IMR-90 (cell line): ENCODE data around the gene BTAF1. TPM values are rescaled to one million over a fixed set of nuclear protein-coding genes. Genes with fewer than 3 reads are reported as not detected.
A peak's percentile ranks its signal among the peaks of the same experiment; 100 is the strongest.

Experiments
- ATAC-seq: fragments of 200-7000 bp; cut with Tn5 transposase; 2 replicates; pipeline ENCODE4 v1.9.1; 2020; ENCODE audit warnings: low read depth, mild to moderate bottlenecking, moderate library complexity
- BruUV-seq: library from RNA; stranded (reverse); fragments of 400-500 nt; replicated peaks from 2 replicates; lab custom pipeline; 2021; lab: Mats Ljungman, UMichigan
- CTCF ChIA-PET: fragments of 300-600 bp; formaldehyde crosslinking; extraction: SDS; loops from one replicate; lab custom pipeline; 2021; ENCODE audit warnings: antibody characterized with exemption; lab: Yijun Ruan, JAX
- POLR2A ChIA-PET: fragments of 300-600 bp; sonication (Branson Sonifier 250); formaldehyde crosslinking; loops from one replicate; lab custom pipeline; 2022; ENCODE audit warnings: antibody characterized with exemption; ENCODE audit not compliant: unreplicated experiment; lab: Charles Lee
- DNase-seq: peaks from one replicate; pipeline ENCODE4 v3.0.0; 2013
- H2AFZ ChIP-seq: replicated peaks from 2 replicates; pipeline ENCODE3; 2013; ENCODE audit warnings: low read length, mild to moderate bottlenecking; ENCODE audit not compliant: poor library complexity
- H2AK5ac ChIP-seq: 2 replicates; pipeline ENCODE4 v1.6.1; 2013; ENCODE audit warnings: low read depth, low read length, inconsistent platforms
- H2AK9ac ChIP-seq: replicated peaks from 2 replicates; pipeline ENCODE3; 2013; ENCODE audit warnings: mild to moderate bottlenecking, low read depth, low read length, moderate library complexity; ENCODE audit not compliant: poor library complexity
- H2BK120ac ChIP-seq: 2 replicates; pipeline ENCODE4 v1.6.1; 2013; ENCODE audit warnings: low read depth, low read length, inconsistent platforms
- H2BK15ac ChIP-seq: 3 replicates; pipeline ENCODE4 v1.6.1; 2013; ENCODE audit warnings: low read depth, low read length, inconsistent platforms
- H2BK20ac ChIP-seq: 2 replicates; pipeline ENCODE4 v1.6.1; 2013; ENCODE audit warnings: low read depth, mild to moderate bottlenecking, inconsistent platforms, low read length, moderate library complexity
- H2BK5ac ChIP-seq: 2 replicates; pipeline ENCODE4 v1.6.1; 2013; ENCODE audit warnings: mild to moderate bottlenecking, low read depth, low read length, inconsistent platforms; ENCODE audit not compliant: poor library complexity, severe bottlenecking
- H3K14ac ChIP-seq: replicated peaks from 2 replicates; pipeline ENCODE4 v1.6.1; 2013; ENCODE audit warnings: low read depth, low read length, inconsistent platforms
- H3K18ac ChIP-seq: 2 replicates; pipeline ENCODE4 v1.6.1; 2013; ENCODE audit warnings: low read depth, low read length, control low read depth
- H3K23ac ChIP-seq: 2 replicates; pipeline ENCODE4 v1.6.1; 2013; ENCODE audit warnings: low read depth, low read length, inconsistent platforms
- H3K27ac ChIP-seq: 2 replicates; pipeline ENCODE4 v1.5.1; 2013; ENCODE audit warnings: mild to moderate bottlenecking, control low read depth, low read length; ENCODE audit not compliant: insufficient read depth
- H3K27me3 ChIP-seq: 2 replicates; pipeline ENCODE4 v1.6.1; 2013; ENCODE audit warnings: low read length; ENCODE audit not compliant: control insufficient read depth, insufficient read depth
- H3K36me3 ChIP-seq: 2 replicates; pipeline ENCODE4 v1.6.1; 2013; ENCODE audit warnings: low read length, mixed read lengths; ENCODE audit not compliant: control insufficient read depth, insufficient read depth
- H3K4ac ChIP-seq: 2 replicates; pipeline ENCODE4 v1.6.1; 2013; ENCODE audit warnings: low read depth, low read length, inconsistent platforms
- H3K4me1 ChIP-seq: 2 replicates; pipeline ENCODE4 v1.6.1; 2013; ENCODE audit warnings: low read length, mixed read lengths; ENCODE audit not compliant: control insufficient read depth, insufficient read depth
- H3K4me2 ChIP-seq: 2 replicates; pipeline ENCODE4 v1.6.1; 2013; ENCODE audit warnings: low read depth, mild to moderate bottlenecking, control low read depth, low read length, moderate library complexity
- H3K4me3 ChIP-seq: 2 replicates; pipeline ENCODE4 v1.5.1; 2013; ENCODE audit warnings: low read depth, mild to moderate bottlenecking, control low read depth, low read length, moderate library complexity; ENCODE audit not compliant: insufficient read depth
- H3K56ac ChIP-seq: 2 replicates; pipeline ENCODE4 v1.6.1; 2013; ENCODE audit warnings: low read length, inconsistent platforms; ENCODE audit not compliant: insufficient read depth; ENCODE audit errors: extremely low read depth
- H3K79me1 ChIP-seq, 2 experiments: 2 replicates each; pipeline ENCODE4 v1.6.1; 2013; ENCODE audit warnings: low read length in 2 of 2, inconsistent platforms in 1 of 2, low read depth in 1 of 2
- H3K9ac ChIP-seq: 2 replicates; pipeline ENCODE4 v1.6.1; 2013; ENCODE audit warnings: low read depth, low read length, control low read depth
- H3K9me1 ChIP-seq: 2 replicates; pipeline ENCODE4 v1.6.1; 2013; ENCODE audit warnings: low read length, inconsistent platforms; ENCODE audit not compliant: insufficient read depth
- H3K9me3 ChIP-seq: 2 replicates; pipeline ENCODE4 v1.6.1; 2013; ENCODE audit warnings: low read length; ENCODE audit not compliant: control insufficient read depth, insufficient read depth
- H4K20me1 ChIP-seq: 2 replicates; pipeline ENCODE4 v1.6.1; 2013; ENCODE audit warnings: low read length, inconsistent platforms; ENCODE audit not compliant: insufficient read depth
- H4K5ac ChIP-seq: 2 replicates; pipeline ENCODE4 v1.6.1; 2013; ENCODE audit warnings: mild to moderate bottlenecking, low read depth, low read length, control low read depth
- H4K8ac ChIP-seq, 2 experiments: 2 replicates each; pipeline ENCODE4 v1.6.1; 2013; ENCODE audit warnings: low read depth in 2 of 2, low read length in 2 of 2, control low read depth in 1 of 2, inconsistent platforms in 1 of 2
- H4K91ac ChIP-seq: 2 replicates; pipeline ENCODE4 v1.6.1; 2013; ENCODE audit warnings: low read depth, low read length, inconsistent platforms; ENCODE audit not compliant: insufficient read depth
- FOS ChIP-seq: fragments of 150-350 bp; IDR thresholded peaks from 2 replicates; pipeline ENCODE4 v1.6.1; 2016; ENCODE audit warnings: low read depth, low read length
- POLR2A ChIP-seq: IDR thresholded peaks from 2 replicates; pipeline ENCODE4 v1.6.1; 2012; ENCODE audit warnings: mild to moderate bottlenecking, low read depth, low read length
- USF2 ChIP-seq: fragments of 150-350 bp; IDR thresholded peaks from 2 replicates; pipeline ENCODE4 v1.6.1; 2017; ENCODE audit warnings: mild to moderate bottlenecking, antibody characterized with exemption, low read length, low read depth
- WGBS, 2 experiments: methylation state at CpG; one replicate each; pipeline versions ENCODE4 v1.1.5 to v1.1.7; 2013; ENCODE audit warnings: missing lambda C conversion rate in 2 of 2; ENCODE audit not compliant: insufficient read length in 1 of 2; ENCODE audit errors: extremely low coverage in 2 of 2; 5-methylcytosine and 5-hydroxymethylcytosine counted together
- dilution Hi-C: fragments of 300-500 bp; cut with HindIII; formaldehyde crosslinking; loops from one replicate; pipeline ENCODE4 v1.14.3; 2018; ENCODE audit warnings: low sequenced_read_pairs; ENCODE audit not compliant: unreplicated experiment
- in situ Hi-C: fragments of 300-500 bp; cut with MboI; formaldehyde crosslinking; loops from 3 replicates; pipeline ENCODE4 v1.14.3; 2019; ENCODE audit warnings: low sequenced_read_pairs, inconsistent platforms, mixed read lengths
- intact Hi-C: fragments of 100-400 bp; cut with micrococcal nuclease; formaldehyde crosslinking; loops from 2 replicates; pipeline ENCODE4 v1.10.0; 2022
- polyA plus RNA-seq, 3 experiments: library from polyadenylated mRNA; depleted of rRNA; stranded (reverse); fragments of >200 nt; gene quantifications; 2 replicates each; pipeline ENCODE4 v1.2.3, GENCODE V29; 2012; ENCODE audit warnings: low replicate concordance in 1 of 3
- total RNA-seq: library from RNA; depleted of rRNA; stranded (reverse); fragments of >200 nt; gene quantifications from 2 replicates; pipeline ENCODE4 v1.2.3, GENCODE V29; 2012

BTAF1 gene
- total and polyA plus RNA-seq, 2 of the 4 experiments (the other 2 are of a cell fraction), result 15.0 to 42.3 TPM

GRCh38 chr10:91930939-91931338 is 7.4 kb downstream of the BTAF1 start:
- Histone ChIP-seq H3K9me3 (no peaks in the 10 kb centered on the region), H3K79me1 (peaks cover 29 to 70% of the 10 kb centered on the region in 2 experiments), H3K27ac (no peak overlapping the region), H2BK5ac (no peak overlapping the region), H3K14ac (no peak overlapping the region), H3K27me3 (no peaks in the 10 kb centered on the region), H3K4me3 (no peak overlapping the region), H3K4me2 (no peak overlapping the region; the same call in 1 of the 2 replicates), H3K9ac (no peak overlapping the region), H3K18ac (no peak overlapping the region), H4K20me1 (peaks cover 47% of the 10 kb centered on the region), H2BK15ac (no peak overlapping the region), H2BK20ac (no peak overlapping the region), H2BK120ac (no peak overlapping the region), H4K5ac (no peak overlapping the region), H4K8ac (no peak overlapping the region), H2AK5ac (no peak overlapping the region), H3K4ac (no peak overlapping the region), H3K56ac (no peak overlapping the region), H3K9me1 (peaks cover 15% of the 10 kb centered on the region), H3K23ac (no peak overlapping the region), H3K4me1 (peaks cover 9% of the 10 kb centered on the region), H4K91ac (no peak overlapping the region), H2AK9ac (no peak overlapping the region), H3K36me3 (peaks cover 8% of the 10 kb centered on the region), H2AFZ (no peak overlapping the region)
- intact Hi-C loops (no loop called here), in situ Hi-C loops (no loop called here), dilution Hi-C loops (no loop called here)
- ChIA-PET CTCF (no interaction called here), POLR2A (no interaction called here)
- no CpG with 5 or more reads among the region's 3 CpGs for WGBS, 2 experiments
- no TSS peak for BruUV-seq
- TF ChIP-seq FOS (no peak), USF2 (no peak), POLR2A (no peak)
- ATAC-seq (peak; percentile 75), DNase-seq (peak; percentile 40)
